GM18868 (cell line): Measurements from ENCODE around the gene ZP3.
"Not testable (repeated sequence)": the region's sequence is repeated elsewhere in the genome, so short reads cannot be mapped to it uniquely, and the experiment has no call there.

ENCODE experiments used
- ATAC-seq: cut with Tn5 transposase; IDR thresholded peaks from one replicate; pipeline ENCODE4 v1.9.1; 2021; ENCODE audit warnings: mild to moderate bottlenecking, moderate library complexity; ENCODE audit not compliant: unreplicated experiment

Gene ZP3

DNA sequence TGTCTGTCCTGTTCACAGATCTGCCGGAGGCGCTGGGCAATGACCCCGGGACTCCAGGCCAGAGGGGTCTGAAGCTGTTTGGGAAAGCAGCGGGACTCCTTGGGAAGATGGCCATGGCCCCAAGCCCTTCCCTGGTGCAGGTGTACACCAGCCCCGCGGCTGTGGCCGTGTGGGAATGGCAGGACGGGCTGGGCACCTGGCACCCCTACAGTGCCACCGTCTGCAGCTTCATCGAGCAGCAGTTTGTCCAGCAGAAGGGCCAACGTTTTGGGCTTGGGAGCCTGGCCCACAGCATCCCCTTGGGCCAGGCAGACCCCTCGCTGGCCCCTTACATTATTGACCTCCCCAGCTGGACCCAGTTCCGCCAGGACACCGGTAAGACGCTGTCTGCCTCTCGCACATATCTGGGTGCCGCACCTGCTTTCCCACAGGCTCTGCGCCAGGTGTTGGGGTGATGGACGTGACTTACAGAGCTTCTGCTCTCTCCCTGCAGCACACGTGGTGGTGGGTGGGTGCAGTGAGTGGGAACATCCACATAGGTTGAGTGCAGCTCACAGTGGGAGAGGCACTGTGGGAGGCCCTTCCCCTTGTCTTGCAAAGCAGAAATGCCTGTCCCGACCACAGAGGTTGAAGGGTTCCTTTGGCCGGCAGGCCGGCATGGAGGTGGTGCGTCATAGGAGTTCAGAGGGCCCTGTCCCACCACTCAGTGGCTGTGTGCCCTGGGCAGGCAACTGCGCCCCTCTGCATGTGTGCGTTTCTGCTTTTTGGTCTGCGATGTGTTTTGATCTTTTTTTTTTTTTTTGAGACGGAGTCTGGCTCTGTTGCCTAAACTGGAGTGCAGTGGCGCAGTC, 55.9 kb downstream of the ZP3 start:
- not testable (repeated sequence) for ATAC-seq

DNA sequence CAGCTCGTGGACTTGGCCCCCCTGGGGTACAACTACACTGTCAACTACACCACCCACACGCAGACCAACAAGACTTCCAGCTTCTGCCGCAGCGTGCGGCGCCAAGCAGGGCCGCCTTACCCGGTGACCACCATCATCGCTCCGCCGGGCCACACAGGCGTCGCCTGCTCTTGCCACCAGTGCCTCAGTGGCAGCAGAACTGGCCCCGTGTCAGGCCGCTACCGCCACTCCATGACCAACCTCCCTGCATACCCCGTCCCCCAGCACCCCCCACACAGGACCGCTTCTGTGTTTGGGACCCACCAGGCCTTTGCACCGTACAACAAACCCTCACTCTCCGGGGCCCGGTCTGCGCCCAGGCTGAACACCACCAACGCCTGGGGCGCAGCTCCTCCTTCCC, 57.9 kb downstream of the ZP3 start:
- ATAC-seq: not testable (repeated sequence)

DNA sequence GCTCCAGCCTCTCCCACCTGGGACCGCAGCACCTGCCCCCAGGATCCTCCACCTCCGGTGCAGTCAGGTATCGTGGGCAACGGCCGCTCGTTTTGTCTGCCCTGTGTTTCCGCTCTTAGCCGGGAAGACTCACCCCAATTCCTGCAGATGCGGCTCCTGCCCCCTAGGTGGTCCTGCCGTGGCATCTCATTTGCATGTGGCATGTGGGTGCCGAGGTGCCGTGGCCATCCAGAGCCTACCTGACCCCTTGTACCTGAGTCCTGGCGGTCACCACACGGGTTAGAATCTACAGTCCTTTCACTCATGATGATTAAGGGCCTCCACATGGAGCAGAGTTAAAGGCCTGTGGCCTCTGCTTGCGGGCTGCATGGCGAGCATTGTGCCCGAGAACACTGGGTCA, 58.3 kb downstream of the ZP3 start:
- not testable (repeated sequence) for ATAC-seq

DNA sequence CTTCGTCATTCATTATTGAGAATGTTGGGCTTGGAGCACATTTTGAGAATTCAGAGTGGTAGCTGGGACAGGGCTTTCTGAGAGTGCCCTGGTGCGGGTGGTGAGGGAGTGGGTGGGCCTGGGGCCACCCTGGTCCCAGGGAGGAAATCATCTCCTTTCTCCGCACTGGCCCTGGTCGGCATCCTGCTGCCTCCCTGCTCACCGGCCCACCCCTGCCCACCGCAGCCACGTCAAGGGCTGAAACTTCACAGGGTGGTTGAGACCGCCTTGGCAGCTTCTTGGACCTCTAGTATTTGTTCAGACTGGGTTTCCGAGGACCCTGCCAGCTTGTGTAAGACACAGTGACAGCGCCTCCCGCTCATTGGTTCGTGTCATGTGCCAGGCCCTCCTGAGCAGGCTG, 59.7 kb downstream of the ZP3 start:
- ATAC-seq: not testable (repeated sequence)

DNA sequence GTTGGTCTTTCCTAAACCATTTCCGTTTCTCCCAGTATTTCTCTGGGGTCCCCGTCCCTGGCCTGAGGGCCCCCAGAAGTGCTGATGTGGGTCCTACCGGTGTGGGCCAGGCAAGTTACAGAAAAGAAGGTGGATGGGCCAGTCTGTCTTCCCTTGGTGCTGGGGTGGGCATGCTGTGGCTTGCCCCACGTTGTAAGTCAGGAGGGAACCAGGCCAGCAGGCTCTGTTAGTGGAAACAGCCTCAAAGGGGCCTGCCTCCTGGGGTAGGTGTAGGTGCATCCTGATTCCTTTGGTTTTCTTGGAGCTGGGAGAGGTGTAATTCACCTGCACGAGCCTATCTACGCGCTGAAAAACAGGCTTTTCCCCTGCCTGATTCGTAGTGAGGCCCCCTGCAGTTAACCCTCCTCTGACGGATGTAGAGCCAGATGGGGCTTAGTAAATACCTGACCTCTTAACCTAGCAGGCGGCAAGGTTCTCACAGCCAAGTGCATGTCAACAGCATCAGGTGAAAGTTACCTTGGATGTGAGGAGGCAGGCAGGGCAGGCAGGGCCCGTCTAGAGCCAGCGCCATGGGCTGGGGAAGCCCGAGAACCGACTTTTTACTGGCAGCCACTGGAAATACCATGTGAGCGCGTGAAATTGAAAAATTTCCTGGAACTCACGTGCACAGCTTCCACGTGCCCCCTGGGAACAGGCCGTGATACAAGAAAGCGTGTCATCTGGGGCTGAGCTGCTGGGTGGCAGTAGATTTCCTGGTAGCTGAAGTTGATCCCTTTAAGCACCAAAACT, 61.3 kb downstream of the ZP3 start:
- peak; percentile 14 for ATAC-seq

DNA sequence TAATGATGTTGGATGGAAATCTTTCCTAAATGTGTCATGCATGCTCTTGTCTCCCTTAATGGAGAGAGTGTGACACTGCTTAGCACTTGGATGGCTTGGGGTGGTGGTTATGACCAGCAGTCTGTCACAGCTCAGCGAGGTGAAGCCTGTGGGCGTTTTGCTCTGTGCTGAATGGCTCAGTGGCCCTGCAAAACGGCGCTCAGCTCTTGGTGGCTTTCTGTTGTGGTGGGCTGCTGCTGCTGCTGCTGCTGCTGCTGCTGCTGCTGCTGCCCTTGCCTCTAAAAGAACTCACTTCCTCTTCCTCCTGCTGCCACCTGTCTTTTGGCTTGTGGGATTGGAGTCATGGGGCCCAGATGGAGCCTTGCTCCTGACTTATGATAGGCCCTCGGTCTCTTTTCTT, 61.9 kb downstream of the ZP3 start:
- peak; percentile 99 for ATAC-seq

DNA sequence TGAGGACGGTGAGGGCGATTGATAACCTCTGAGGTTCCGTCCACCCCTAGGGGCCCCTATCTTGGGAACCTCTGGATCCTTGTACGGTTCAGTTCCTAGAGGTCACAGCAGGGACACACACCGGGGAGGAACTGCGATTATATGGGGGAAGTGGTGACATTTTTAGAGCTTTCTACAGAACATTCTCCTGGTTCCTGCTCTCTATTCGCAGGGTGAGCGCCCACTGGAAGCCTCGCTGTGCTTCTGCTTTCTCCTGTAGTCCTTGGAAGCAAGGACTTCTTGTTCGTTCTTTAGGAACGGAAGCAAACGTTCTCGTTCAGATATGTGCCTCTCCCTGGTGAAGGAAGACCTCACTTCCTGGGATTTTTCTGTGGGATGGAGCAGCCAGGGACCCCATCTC, 63.2 kb downstream of the ZP3 start:
- ATAC-seq: not testable (repeated sequence)
